ENCODE measurements around the gene TBL1X.

GRCh38 chrX:9619581-9619980 lies 154.7 kb downstream of the TBL1X start:
- TF ChIP-seq CTCF (conservative IDR thresholded peaks at IDR 0.05) (no peak), EZH2 (IDR thresholded peaks at IDR 0.05; ENCODE audit: low read depth) (no peak)

Data from PC-9 (cell line).